ENCODE data around the gene ZNF519.

ZNF519 gene

GRCh38 chr18:14097761-14098160 is 34.5 kb downstream of the ZNF519 start:
- no peak for DNase-seq (ENCODE audit: low read depth)

- DNase-seq (ENCODE audit: low read depth) = no peak
These were observed 38.8 kb downstream of the ZNF519 start for GRCh38 chr18:14093307-14093915.

- no peak for DNase-seq (ENCODE audit: low read depth)
These were observed 39.5 kb downstream of the ZNF519 start for GRCh38 chr18:14092625-14093306.

- DNase-seq (ENCODE audit: low read depth) = no peak
These were observed 42.5 kb downstream of the ZNF519 start for GRCh38 chr18:14089781-14090180.

GRCh38 chr18:14089191-14089590 is 43.0 kb downstream of the ZNF519 start:
- no peak for DNase-seq (ENCODE audit: low read depth)

- DNase-seq (ENCODE audit: low read depth) = peak; percentile 23
These were observed 45.6 kb downstream of the ZNF519 start for GRCh38 chr18:14086458-14087231.

- no peak for DNase-seq (ENCODE audit: low read depth)
These were observed 46.3 kb downstream of the ZNF519 start for GRCh38 chr18:14085770-14086457.

- DNase-seq (ENCODE audit: low read depth) = no peak
These were observed 57.0 kb downstream of the ZNF519 start for GRCh38 chr18:14075196-14075595.

GRCh38 chr18:14074187-14074586 is 58.0 kb downstream of the ZNF519 start:
- no peak for DNase-seq (ENCODE audit: low read depth)

- no peak for DNase-seq (ENCODE audit: low read depth)
These were observed 78.6 kb downstream of the ZNF519 start for GRCh38 chr18:14053661-14054060.
